HepG2 (cell line): ENCODE data around the gene PACS1. TPM values are rescaled to one million over a fixed set of nuclear protein-coding genes. Genes with fewer than 3 reads are reported as not detected.

Source experiments
- ATAC-seq: fragments of 200-7000 bp; cut with Tn5 transposase; 3 replicates; pipeline ENCODE4 v1.9.1; 2020; ENCODE audit warnings: mild to moderate bottlenecking, moderate library complexity
- BruUV-seq: library from RNA; stranded (reverse); fragments of 400-500 nt; replicated peaks from 2 replicates; lab custom pipeline; 2021; lab: Mats Ljungman, UMichigan
- CTCF ChIA-PET: fragments of 300-600 bp; formaldehyde crosslinking; extraction: SDS; loops from one replicate; lab custom pipeline; 2021; ENCODE audit warnings: low total read pairs, inconsistent platforms, low intra/inter-chr PET ratio; lab: Yijun Ruan, JAX
- POLR2A ChIA-PET: fragments of 350-600 bp; sonication (Branson Sonifier 250); formaldehyde crosslinking; loops from one replicate; lab custom pipeline; 2020; ENCODE audit warnings: antibody characterized with exemption, inconsistent platforms; lab: Yijun Ruan, JAX
- DNase-seq: peaks from one replicate; pipeline ENCODE4 v3.0.0-alpha.2; 2015; ENCODE audit warnings: low spot score
- FAIRE-seq: peaks from 3 replicates; lab custom pipeline; 2011; peaks lifted over from hg19 to GRCh38; lab: Jason Lieb, UNC
- H2AFZ ChIP-seq: one replicate; pipeline ENCODE4 v1.6.1; 2011; ENCODE audit warnings: low read length, inconsistent platforms
- H3K27ac ChIP-seq: fragments of 300-600 bp; 3 replicates; pipeline ENCODE4 v1.8.0; 2011; ENCODE audit warnings: mixed run types, mild to moderate bottlenecking, mixed read lengths, low read length, inconsistent platforms; ENCODE audit not compliant: insufficient read depth; ENCODE audit errors: extremely low read length
- H3K27me3 ChIP-seq, 2 experiments: fragments of 200-600 bp in 1 of 2; 2 replicates in 1 of 2; 3 replicates in 1 of 2; pipeline versions ENCODE4 v1.6.0 to v1.8.0; 2011; ENCODE audit warnings: low read length in 2 of 2, mild to moderate bottlenecking in 2 of 2, moderate library complexity in 2 of 2, inconsistent platforms in 1 of 2; ENCODE audit not compliant: insufficient read depth in 2 of 2, control insufficient read depth in 1 of 2
- H3K36me3 ChIP-seq, 2 experiments: fragments of 200-600 bp in 1 of 2; replicated peaks in 1 of 2; 2 replicates in 1 of 2; 3 replicates in 1 of 2; pipeline versions ENCODE4 v1.5.1 to v1.8.0; 2011; ENCODE audit warnings: low read length in 2 of 2, inconsistent platforms in 1 of 2; ENCODE audit not compliant: insufficient read depth in 2 of 2, control insufficient read depth in 1 of 2
- H3K4me1 ChIP-seq: 2 replicates; pipeline ENCODE4 v1.5.1; 2012; ENCODE audit warnings: low read length, inconsistent platforms; ENCODE audit not compliant: insufficient read depth
- H3K4me2 ChIP-seq: 2 replicates; pipeline ENCODE4 v1.6.0; 2011; ENCODE audit warnings: low read depth, low read length, inconsistent platforms
- H3K4me3 ChIP-seq, 3 experiments: fragments of 200-600 bp in 1 of 3; sonication (generic), shearing (Covaris generic) in 1 of 3; replicated peaks in 1 of 3; 2 replicates each; pipeline ENCODE4 v1.5.1; 2011 to 2016; ENCODE audit warnings: low read length in 3 of 3, inconsistent platforms in 2 of 3, low read depth in 2 of 3, mild to moderate bottlenecking in 2 of 3, control low read depth in 1 of 3, mixed read lengths in 1 of 3; ENCODE audit not compliant: insufficient read depth in 1 of 3
- H3K79me2 ChIP-seq: one replicate; pipeline ENCODE4 v1.6.1; 2011; ENCODE audit warnings: low read length, inconsistent platforms; ENCODE audit not compliant: insufficient read depth
- H3K9ac ChIP-seq: 2 replicates; pipeline ENCODE4 v1.6.0; 2011; ENCODE audit warnings: mild to moderate bottlenecking, low read depth, low read length, inconsistent platforms; ENCODE audit not compliant: insufficient read depth
- H3K9me3 ChIP-seq: 2 replicates; pipeline ENCODE4 v1.5.1; 2012; ENCODE audit warnings: mild to moderate bottlenecking, low read length
- H4K20me1 ChIP-seq: 2 replicates; pipeline ENCODE4 v1.6.0; 2011; ENCODE audit warnings: inconsistent platforms, mild to moderate bottlenecking, low read length, moderate library complexity; ENCODE audit not compliant: insufficient read depth
- CREB1 ChIP-seq, 2 experiments: fragments of 450-650 bp in 1 of 2; IDR thresholded peaks; 2 replicates each; pipeline ENCODE4 v1.6.1; 2016 to 2017; ENCODE audit warnings: control low read depth in 1 of 2, mild to moderate bottlenecking in 1 of 2, missing compliant biosample characterization in 1 of 2, missing genetic modification characterization in 1 of 2
- ELF4 ChIP-seq: sonication (generic); formaldehyde crosslinking; IDR thresholded peaks from 2 replicates; pipeline ENCODE4 v1.5.0; 2020; ENCODE audit warnings: missing genetic modification reagents, mild to moderate bottlenecking, moderate library complexity, borderline replicate concordance
- HES4 ChIP-seq: sonication (generic); formaldehyde crosslinking; IDR thresholded peaks from 2 replicates; pipeline ENCODE4 v1.9.0; 2021; ENCODE audit warnings: mild to moderate bottlenecking, missing genetic modification reagents, borderline replicate concordance
- NAIF1 ChIP-seq: sonication (generic); formaldehyde crosslinking; IDR thresholded peaks from 2 replicates; pipeline ENCODE4 v1.5.0; 2020; ENCODE audit warnings: mild to moderate bottlenecking, missing genetic modification reagents, borderline replicate concordance
- SMC3 ChIP-seq: IDR thresholded peaks from 2 replicates; pipeline ENCODE4 v1.6.1; 2011; ENCODE audit warnings: low read length, improper control_type of control experiment
- TP53 ChIP-seq: sonication (generic); formaldehyde crosslinking; conservative IDR thresholded peaks from 2 replicates; pipeline ENCODE4 v1.4.0; 2020; ENCODE audit warnings: missing genetic modification reagents
- TRAFD1 ChIP-seq: sonication (generic); formaldehyde crosslinking; IDR thresholded peaks from 2 replicates; pipeline ENCODE4 v1.5.1; 2020; ENCODE audit warnings: missing genetic modification reagents, mild to moderate bottlenecking, borderline replicate concordance
- ZFY ChIP-seq: sonication (generic); formaldehyde crosslinking; IDR thresholded peaks from 2 replicates; pipeline ENCODE4 v1.4.0; 2020; ENCODE audit warnings: missing genetic modification reagents
- ZNF205 ChIP-seq: IDR thresholded peaks from 2 replicates; pipeline ENCODE4 v1.6.1; 2018; ENCODE audit warnings: missing biosample characterization, missing genetic modification reagents
- ZNF224 ChIP-seq: sonication (generic); formaldehyde crosslinking; IDR thresholded peaks from 2 replicates; pipeline ENCODE4 v1.5.0; 2020; ENCODE audit warnings: mild to moderate bottlenecking, missing genetic modification reagents
- ZNF296 ChIP-seq: sonication (generic); formaldehyde crosslinking; conservative IDR thresholded peaks from 2 replicates; pipeline ENCODE4 v1.5.0; 2020; ENCODE audit warnings: mild to moderate bottlenecking, missing genetic modification reagents
- ZNF709 ChIP-seq: sonication (generic); formaldehyde crosslinking; IDR thresholded peaks from 2 replicates; pipeline ENCODE4 v1.5.0; 2020; ENCODE audit warnings: mild to moderate bottlenecking, missing genetic modification reagents
- WGBS: methylation state at CpG from one replicate; pipeline ENCODE4 v1.1.6; 2017; ENCODE audit warnings: low lambda C conversion rate; 5-methylcytosine and 5-hydroxymethylcytosine counted together
- in situ Hi-C: cut with HindIII; loops from 2 replicates; pipeline ENCODE4 v1.10.0; 2017; ENCODE audit warnings: low pct_unique_long_range_greater_than_20kb; ENCODE audit not compliant: extremely low pct_ligation_motif_present
- intact Hi-C: fragments of 100-400 bp; cut with micrococcal nuclease; formaldehyde crosslinking; loops from one replicate; pipeline ENCODE4 v1.10.0; 2022; ENCODE audit not compliant: unreplicated experiment
- polyA plus RNA-seq, 8 experiments: library from polyadenylated mRNA; depleted of rRNA in 3 of 8; stranded (reverse) in 7 of 8; unstranded in 1 of 8; fragments of >200 nt; fragmentation: Illumina TruSeq in 4 of 8; extraction: Trizol in 4 of 8; gene quantifications; 2 replicates each; pipeline versions ENCODE4 v1.2.1 to v1.2.3, GENCODE V29; 2011 to 2016; ENCODE audit warnings: low read depth in 4 of 8, missing spikeins in 1 of 8, mixed read lengths in 1 of 8; ENCODE audit not compliant: insufficient read depth in 1 of 8
- total RNA-seq, 5 experiments: library from RNA; depleted of rRNA; stranded (reverse); fragments of >200 nt; fragmentation: Illumina TruSeq; extraction: Trizol; gene quantifications; 2 replicates each; pipeline ENCODE4 v1.2.3, GENCODE V29; 2016; ENCODE audit warnings: low read depth in 1 of 5
- TF ChIP-seq, protein P1 (sequence below): sonication (generic); formaldehyde crosslinking; IDR thresholded peaks from 2 replicates; pipeline ENCODE4 v1.8.1; 2023; ENCODE audit warnings: mild to moderate bottlenecking, inconsistent platforms, moderate library complexity, missing genetic modification reagents, borderline replicate concordance
- TF ChIP-seq, protein P2 (sequence below): sonication (generic); formaldehyde crosslinking; IDR thresholded peaks from 2 replicates; pipeline ENCODE4 v1.4.0; 2020; ENCODE audit warnings: low read depth, mild to moderate bottlenecking, missing genetic modification reagents
- TF ChIP-seq, protein P3 (sequence below): sonication (generic); formaldehyde crosslinking; IDR thresholded peaks from 2 replicates; pipeline ENCODE4 v1.4.0; 2020; ENCODE audit warnings: missing genetic modification reagents
- TF ChIP-seq, protein P4 (sequence below): IDR thresholded peaks from 2 replicates; pipeline ENCODE4 v1.6.1; 2018; ENCODE audit warnings: missing genetic modification reagents

PACS1 gene
- total and polyA plus RNA-seq, 2 of the 13 experiments (the other 11 are each of a cell fraction or from before 2014, with no cell fraction given), result 7.6 to 8.6 TPM

DNA sequence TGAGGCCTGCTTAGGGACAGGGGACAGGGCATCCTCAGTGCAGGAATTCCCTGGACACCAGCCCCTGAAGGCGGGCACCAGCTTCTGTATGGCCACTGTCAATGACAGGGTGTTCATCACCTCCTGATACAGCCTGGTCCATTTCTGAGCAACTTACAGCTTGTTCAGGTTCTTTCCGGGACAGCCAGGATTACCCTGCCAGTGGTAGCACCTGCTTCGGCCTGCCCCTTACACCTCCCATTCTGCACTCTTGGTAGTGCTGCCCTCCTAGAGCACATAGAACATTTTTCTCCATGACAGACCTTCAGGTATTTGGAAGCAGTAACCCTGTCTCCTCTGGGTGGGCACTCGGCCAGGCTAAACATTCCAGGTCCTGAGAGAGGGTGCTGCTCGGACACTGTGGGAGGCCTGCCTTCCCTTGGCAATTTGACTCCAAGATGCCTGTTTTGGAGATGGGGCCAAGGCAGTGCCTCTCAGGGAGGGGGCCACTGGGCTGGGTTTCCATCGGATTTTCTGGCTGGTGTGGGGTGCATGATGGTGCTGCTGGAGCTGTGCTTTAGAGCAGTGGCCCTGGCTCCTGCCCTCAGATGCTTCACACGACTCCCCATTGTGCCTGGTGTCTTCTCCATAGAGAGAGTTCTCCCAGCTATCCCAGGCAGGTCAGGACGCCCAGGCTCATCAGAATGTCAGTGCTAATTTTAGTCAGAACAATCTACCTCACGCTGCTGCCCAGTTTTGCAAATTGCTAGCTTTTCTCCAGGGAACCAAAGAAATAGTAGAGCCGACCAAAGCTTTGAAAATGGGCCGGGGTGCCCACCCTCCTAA is 22.3 kb upstream of the PACS1 start:
- Histone ChIP-seq H2AFZ (no peak overlapping the region), H3K9ac (no peak overlapping the region), H3K9me3 (no peaks in the 10 kb centered on the region), H3K27ac (no peak overlapping the region), H3K4me3 (no peak overlapping the region), H4K20me1 (no peaks in the 10 kb centered on the region), H3K4me2 (no peak overlapping the region), H3K36me3 (no peaks in the 10 kb centered on the region), H3K27me3 (peaks cover 0 to 41% of the 10 kb centered on the region in 2 experiments; a peak in 4 of 5 replicates), H3K4me1 (peaks cover 32% of the 10 kb centered on the region), H3K79me2 (peaks cover 4% of the 10 kb centered on the region)
- intact Hi-C loops, result no loop called here
- no TSS peak for BruUV-seq
- CTCF ChIA-PET, result no interaction called here
- TF ChIP-seq ZFY (CRISPR knock-in tag) (no peak), CREB1 (IDR thresholded peaks at IDR 0.05) (no peak), CREB1 (CRISPR knock-in tag; IDR thresholded peaks at IDR 0.05) (no peak), HES4 (no peak), ZNF224 (CRISPR knock-in tag) (no peak), TRAFD1 (CRISPR knock-in tag) (no peak), NAIF1 (CRISPR knock-in tag) (no peak), ZNF709 (CRISPR knock-in tag) (no peak), ZNF205 (CRISPR knock-in tag) (no peak), SMC3 (no peak), TP53 (no peak), ELF4 (no peak), ZNF296 (CRISPR knock-in tag) (no peak)
- TF ChIP-seq, protein P1, sequence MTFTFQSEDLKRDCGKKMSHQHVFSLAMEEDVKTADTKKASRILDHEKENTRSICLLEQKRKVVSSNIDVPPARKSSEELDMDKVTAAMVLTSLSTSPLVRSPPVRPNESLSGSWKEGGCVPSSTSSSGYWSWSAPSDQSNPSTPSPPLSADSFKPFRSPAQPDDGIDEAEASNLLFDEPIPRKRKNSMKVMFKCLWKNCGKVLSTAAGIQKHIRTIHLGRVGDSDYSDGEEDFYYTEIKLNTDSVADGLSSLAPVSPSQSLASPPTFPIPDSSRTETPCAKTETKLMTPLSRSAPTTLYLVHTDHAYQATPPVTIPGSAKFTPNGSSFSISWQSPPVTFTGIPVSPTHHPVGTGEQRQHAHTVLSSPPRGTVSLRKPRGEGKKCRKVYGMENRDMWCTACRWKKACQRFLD (CRISPR knock-in tag), result no peak
- TF ChIP-seq, protein P2, sequence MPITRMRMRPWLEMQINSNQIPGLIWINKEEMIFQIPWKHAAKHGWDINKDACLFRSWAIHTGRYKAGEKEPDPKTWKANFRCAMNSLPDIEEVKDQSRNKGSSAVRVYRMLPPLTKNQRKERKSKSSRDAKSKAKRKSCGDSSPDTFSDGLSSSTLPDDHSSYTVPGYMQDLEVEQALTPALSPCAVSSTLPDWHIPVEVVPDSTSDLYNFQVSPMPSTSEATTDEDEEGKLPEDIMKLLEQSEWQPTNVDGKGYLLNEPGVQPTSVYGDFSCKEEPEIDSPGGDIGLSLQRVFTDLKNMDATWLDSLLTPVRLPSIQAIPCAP (CRISPR knock-in tag), result no peak
- TF ChIP-seq, protein P3, sequence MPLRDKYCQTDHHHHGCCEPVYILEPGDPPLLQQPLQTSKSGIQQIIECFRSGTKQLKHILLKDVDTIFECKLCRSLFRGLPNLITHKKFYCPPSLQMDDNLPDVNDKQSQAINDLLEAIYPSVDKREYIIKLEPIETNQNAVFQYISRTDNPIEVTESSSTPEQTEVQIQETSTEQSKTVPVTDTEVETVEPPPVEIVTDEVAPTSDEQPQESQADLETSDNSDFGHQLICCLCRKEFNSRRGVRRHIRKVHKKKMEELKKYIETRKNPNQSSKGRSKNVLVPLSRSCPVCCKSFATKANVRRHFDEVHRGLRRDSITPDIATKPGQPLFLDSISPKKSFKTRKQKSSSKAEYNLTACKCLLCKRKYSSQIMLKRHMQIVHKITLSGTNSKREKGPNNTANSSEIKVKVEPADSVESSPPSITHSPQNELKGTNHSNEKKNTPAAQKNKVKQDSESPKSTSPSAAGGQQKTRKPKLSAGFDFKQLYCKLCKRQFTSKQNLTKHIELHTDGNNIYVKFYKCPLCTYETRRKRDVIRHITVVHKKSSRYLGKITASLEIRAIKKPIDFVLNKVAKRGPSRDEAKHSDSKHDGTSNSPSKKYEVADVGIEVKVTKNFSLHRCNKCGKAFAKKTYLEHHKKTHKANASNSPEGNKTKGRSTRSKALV (CRISPR knock-in tag), result no peak
- TF ChIP-seq, protein P4, sequence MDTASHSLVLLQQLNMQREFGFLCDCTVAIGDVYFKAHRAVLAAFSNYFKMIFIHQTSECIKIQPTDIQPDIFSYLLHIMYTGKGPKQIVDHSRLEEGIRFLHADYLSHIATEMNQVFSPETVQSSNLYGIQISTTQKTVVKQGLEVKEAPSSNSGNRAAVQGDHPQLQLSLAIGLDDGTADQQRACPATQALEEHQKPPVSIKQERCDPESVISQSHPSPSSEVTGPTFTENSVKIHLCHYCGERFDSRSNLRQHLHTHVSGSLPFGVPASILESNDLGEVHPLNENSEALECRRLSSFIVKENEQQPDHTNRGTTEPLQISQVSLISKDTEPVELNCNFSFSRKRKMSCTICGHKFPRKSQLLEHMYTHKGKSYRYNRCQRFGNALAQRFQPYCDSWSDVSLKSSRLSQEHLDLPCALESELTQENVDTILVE, result no peak
- in situ Hi-C loops, result no loop called here
- POLR2A ChIA-PET, result no interaction called here
- 9% methylated on average over 8 of the region's 11 CpGs for WGBS
- DNase-seq (no peak), ATAC-seq (no peak), FAIRE-seq (no peak)
